CD4-positive, alpha-beta T cell treated with Interleukin-17A for 4 hours (primary cell): Measurements from ENCODE around the gene CR1L.
"Not testable (repeated sequence)": the region's sequence is repeated elsewhere in the genome, so short reads cannot be mapped to it uniquely, and the experiment has no call there.

Experiments
- DNase-seq: peaks from one replicate; pipeline ENCODE4 v3.0.0-alpha.2; 2020; ENCODE audit warnings: mixed read lengths

CR1L gene

GRCh38 chr1:207646944-207647579 lies 2.1 kb downstream of the CR1L start:
- no peak for DNase-seq

GRCh38 chr1:207647671-207648333 lies 2.9 kb downstream of the CR1L start:
- no peak for DNase-seq

- DNase-seq = no peak
Measured at GRCh38 chr1:207648334-207649209, 3.6 kb downstream of the CR1L start.

- no peak for DNase-seq
Measured at GRCh38 chr1:207649210-207649753, 4.3 kb downstream of the CR1L start.

GRCh38 chr1:207649865-207650580 lies 5.1 kb downstream of the CR1L start:
- no peak for DNase-seq

- DNase-seq = no peak
Measured at GRCh38 chr1:207651583-207651982, 6.7 kb downstream of the CR1L start.

- no peak for DNase-seq
Measured at GRCh38 chr1:207654320-207654719, 9.4 kb downstream of the CR1L start.

- DNase-seq = no peak
Measured at GRCh38 chr1:207658408-207658807, 13.5 kb downstream of the CR1L start.

- DNase-seq = no peak
Measured at GRCh38 chr1:207658904-207659485, 14.1 kb downstream of the CR1L start.

- DNase-seq = no peak
Measured at GRCh38 chr1:207659545-207660153, 14.7 kb downstream of the CR1L start.

GRCh38 chr1:207661420-207661819 lies 16.5 kb downstream of the CR1L start:
- DNase-seq = not testable (repeated sequence)

GRCh38 chr1:207666342-207666741 lies 21.4 kb downstream of the CR1L start:
- DNase-seq = no peak

- DNase-seq = no peak
Measured at GRCh38 chr1:207669528-207670009, 24.6 kb downstream of the CR1L start.

- DNase-seq = no peak
Measured at GRCh38 chr1:207670192-207670591, 25.3 kb downstream of the CR1L start.

- DNase-seq = no peak
Measured at GRCh38 chr1:207670997-207671396, 26.1 kb downstream of the CR1L start.

GRCh38 chr1:207672522-207673130 lies 27.7 kb downstream of the CR1L start:
- no peak for DNase-seq

- DNase-seq = no peak
Measured at GRCh38 chr1:207673399-207673798, 28.5 kb downstream of the CR1L start.

- no peak for DNase-seq
Measured at GRCh38 chr1:207676153-207676552, 31.2 kb downstream of the CR1L start.

- DNase-seq = not testable (repeated sequence)
Measured at GRCh38 chr1:207680590-207681388, 35.9 kb downstream of the CR1L start.

GRCh38 chr1:207682872-207683434 lies 38.0 kb downstream of the CR1L start:
- not testable (repeated sequence) for DNase-seq
